Choroid plexus epithelial cell (primary cell): ENCODE results near the gene ATP6V0E1.

Source experiments
- DNase-seq: peaks from one replicate; pipeline ENCODE4 v3.0.0-alpha.2; 2010; ENCODE audit warnings: low read depth
- H3K4me3 ChIP-seq: 2 replicates; pipeline ENCODE4 v1.5.1; 2011; ENCODE audit warnings: low read depth, mild to moderate bottlenecking, control low read depth, low read length, moderate library complexity
- TF ChIP-seq, protein P1 (sequence below): conservative IDR thresholded peaks from 2 replicates; pipeline ENCODE4 v1.5.1; 2011; ENCODE audit warnings: low read depth, mild to moderate bottlenecking, control low read depth, inconsistent platforms, low read length, moderate library complexity

ATP6V0E1 gene

DNA sequence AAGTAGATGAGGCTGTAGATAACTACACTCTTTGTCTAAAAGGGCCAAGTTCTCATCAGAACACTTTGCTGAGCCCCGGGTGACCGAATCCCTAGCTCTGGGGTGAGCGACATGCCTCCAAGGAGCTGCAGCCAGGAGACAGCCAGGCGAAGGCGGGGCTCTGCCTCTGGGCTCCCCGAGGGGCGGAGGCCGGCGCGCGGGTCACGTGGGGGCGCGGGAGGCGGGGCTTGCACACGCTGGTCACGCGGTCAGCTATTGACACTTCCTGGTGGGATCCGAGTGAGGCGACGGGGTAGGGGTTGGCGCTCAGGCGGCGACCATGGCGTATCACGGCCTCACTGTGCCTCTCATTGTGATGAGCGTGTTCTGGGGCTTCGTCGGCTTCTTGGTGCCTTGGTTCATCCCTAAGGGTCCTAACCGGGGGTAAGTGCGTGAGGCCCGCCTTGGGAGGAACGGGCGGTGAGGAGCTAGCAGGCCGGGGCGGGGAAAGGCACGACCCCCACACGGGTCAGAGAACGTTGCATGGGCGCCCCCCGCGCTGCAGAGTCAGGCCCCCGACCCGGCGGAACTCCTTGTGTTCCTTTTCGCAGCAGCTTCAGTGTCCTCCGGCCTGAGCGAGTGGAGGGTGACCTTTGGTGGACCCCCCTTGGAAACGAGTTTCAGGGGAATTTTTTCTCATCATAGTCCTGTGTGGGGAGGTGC is at the start of gene ATP6V0E1:
ATP6V0E1 (plus strand) TSS at position 230 of the 702 bp plus-strand sequence; CDS start at position 320, 90 bp downstream.
- TF ChIP-seq, protein P1, sequence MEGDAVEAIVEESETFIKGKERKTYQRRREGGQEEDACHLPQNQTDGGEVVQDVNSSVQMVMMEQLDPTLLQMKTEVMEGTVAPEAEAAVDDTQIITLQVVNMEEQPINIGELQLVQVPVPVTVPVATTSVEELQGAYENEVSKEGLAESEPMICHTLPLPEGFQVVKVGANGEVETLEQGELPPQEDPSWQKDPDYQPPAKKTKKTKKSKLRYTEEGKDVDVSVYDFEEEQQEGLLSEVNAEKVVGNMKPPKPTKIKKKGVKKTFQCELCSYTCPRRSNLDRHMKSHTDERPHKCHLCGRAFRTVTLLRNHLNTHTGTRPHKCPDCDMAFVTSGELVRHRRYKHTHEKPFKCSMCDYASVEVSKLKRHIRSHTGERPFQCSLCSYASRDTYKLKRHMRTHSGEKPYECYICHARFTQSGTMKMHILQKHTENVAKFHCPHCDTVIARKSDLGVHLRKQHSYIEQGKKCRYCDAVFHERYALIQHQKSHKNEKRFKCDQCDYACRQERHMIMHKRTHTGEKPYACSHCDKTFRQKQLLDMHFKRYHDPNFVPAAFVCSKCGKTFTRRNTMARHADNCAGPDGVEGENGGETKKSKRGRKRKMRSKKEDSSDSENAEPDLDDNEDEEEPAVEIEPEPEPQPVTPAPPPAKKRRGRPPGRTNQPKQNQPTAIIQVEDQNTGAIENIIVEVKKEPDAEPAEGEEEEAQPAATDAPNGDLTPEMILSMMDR, result no peak

DNA sequence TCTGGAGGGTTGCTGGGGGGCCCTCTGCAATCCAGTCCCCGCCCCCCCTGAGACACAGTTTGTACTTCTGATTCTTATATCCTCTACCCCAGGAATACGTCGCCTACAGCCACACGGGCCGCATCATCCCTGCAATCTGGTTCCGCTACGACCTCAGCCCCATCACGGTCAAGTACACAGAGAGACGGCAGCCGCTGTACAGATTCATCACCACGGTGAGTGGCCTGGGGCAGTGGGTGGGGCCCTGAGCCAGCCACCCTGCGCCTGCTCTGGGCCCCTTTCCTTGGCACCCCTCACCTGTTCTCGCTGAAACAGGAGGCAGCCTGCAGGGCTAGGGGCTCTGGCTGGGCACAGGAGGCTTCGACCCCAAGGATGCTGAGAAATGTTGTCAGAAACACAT is 48.5 kb upstream of the ATP6V0E1 start:
- DNase-seq, result no peak
- TF ChIP-seq, protein P1, result no peak

More for the DNA sequence above, at the start of gene ATP6V0E1:
- peak within 1 kb of the TSS; percentile 99 for H3K4me3 ChIP-seq
- DNase-seq, result peak; percentile 93

DNA sequence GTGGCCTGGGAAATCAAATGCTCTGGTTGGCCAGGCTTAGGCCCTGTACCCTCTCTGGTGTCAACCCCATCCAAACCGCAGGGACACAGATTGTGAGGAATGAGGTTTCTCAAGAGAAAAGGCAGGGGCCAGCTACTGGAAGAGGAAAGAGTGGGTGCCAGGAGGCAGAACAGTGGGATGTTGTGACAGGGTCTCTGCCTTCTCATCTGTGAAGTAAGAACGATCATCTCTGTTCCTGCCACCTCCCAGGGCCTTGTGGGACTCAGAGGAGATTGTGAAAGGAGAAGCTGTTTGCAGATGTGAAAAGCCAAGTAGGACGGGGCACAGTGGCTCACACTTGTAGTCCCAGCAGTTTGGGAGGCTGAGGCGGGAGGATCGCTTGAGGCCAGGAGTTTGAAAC is 47.2 kb upstream of the ATP6V0E1 start:
- no peak overlapping the region for H3K4me3 ChIP-seq

More for the DNA sequence above, 48.5 kb upstream of the ATP6V0E1 start:
- H3K4me3 ChIP-seq, result no peak overlapping the region

DNA sequence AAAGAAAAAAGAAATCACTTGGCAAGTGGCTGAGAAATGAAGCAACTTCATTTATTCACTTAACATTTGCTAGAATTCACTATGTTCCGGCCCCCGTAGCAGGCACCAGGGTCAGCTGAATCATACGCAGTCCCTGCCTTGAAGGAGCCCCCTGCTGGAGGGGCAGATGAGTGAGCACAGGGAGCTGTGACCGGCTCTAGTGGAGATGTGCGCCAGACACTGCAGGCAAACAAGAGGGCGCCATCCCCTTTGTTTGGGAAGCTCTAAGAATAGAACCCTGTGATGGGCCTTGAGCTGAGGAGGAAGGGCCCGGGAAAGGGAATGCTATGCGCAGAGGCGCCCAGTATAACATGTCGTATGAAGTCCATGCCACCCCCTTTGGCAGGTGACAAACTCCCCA is 44.5 kb upstream of the ATP6V0E1 start:
- H3K4me3 ChIP-seq, result no peak overlapping the region
- peak; percentile 48 for DNase-seq
- TF ChIP-seq, protein P1, result peak; percentile 57

More for the DNA sequence above, 47.2 kb upstream of the ATP6V0E1 start:
- TF ChIP-seq, protein P1, result no peak
- no peak for DNase-seq

DNA sequence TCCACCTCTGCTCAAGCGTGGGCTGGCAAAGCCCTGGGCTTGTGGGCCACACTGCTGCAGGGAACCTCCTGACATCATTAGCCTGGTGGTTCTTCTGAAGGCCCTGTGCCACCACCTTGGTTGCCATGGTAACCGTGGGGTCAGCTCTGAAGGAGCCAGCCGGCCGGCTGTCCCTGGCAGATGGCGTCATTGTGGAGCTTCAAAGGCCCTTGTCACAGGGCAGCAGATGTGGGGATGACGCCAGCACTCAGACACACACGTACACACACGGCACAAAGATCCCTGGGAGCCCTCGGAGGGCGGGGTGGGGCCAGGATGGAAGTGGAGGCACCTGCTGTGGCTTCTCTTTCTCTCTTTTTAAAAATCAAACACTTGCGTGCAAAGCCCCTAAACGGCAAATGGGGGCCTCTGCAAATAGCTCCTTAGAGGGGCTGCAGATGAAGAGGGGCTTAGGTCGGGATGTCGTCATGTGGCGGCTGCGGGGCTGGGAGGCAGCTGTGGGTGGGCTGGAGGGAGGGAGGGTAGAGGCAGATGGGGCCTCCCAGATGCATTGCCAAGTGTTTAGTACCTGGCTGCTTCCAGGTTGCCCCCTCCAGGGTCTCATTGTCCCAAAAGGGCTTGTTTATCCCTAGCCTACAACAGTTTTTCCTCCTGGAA is 43.8 kb upstream of the ATP6V0E1 start:
- DNase-seq, result no peak
- H3K4me3 ChIP-seq, result no peak overlapping the region
- TF ChIP-seq, protein P1, result no peak

DNA sequence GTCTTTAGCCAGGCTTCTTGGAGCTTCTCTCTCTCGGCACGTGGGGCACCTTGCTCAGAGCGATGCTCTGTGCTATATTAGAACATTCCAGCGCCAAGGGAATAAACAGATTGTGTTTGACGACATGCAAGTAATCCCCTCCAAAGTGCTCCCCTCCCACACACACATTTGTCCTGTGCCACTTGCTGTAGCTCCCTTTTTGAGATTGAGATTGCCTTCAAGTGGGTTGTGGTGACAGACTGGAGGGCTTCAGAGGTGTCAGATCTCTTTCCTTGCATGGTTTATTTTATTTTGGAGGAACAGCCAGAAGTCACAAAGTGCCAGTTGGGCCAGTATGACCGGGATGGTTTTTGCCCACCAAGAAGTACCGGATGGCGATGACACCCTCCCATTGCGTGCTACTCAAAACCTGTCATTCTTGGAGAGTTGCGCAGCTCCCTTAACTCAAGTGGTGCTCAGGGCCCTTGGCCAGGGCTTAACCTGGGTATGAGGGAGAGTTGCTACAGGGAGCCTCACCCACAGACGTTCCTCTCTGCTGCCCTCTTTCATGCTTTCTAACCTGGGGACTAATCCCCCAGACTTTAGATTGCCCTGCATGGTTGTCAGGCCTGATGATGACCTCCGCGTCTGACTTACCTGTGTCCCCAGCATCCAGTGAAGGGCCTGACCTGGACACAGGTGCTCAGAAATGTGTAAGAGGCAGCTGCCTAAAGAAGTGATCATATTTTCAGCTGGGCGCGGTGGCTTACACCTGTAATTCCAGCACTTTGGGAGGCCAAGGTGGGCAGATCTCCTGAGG is 43.1 kb upstream of the ATP6V0E1 start:
- no peak overlapping the region for H3K4me3 ChIP-seq
- TF ChIP-seq, protein P1, result no peak
- no peak for DNase-seq
